GM21526 (cell line): ENCODE results near the gene RPL10.

Experiments
- ATAC-seq: cut with Tn5 transposase; IDR thresholded peaks from one replicate; pipeline ENCODE4 v1.9.1; 2021; ENCODE audit warnings: moderate library complexity; ENCODE audit not compliant: unreplicated experiment, low FRiP score

The RPL10 gene

DNA sequence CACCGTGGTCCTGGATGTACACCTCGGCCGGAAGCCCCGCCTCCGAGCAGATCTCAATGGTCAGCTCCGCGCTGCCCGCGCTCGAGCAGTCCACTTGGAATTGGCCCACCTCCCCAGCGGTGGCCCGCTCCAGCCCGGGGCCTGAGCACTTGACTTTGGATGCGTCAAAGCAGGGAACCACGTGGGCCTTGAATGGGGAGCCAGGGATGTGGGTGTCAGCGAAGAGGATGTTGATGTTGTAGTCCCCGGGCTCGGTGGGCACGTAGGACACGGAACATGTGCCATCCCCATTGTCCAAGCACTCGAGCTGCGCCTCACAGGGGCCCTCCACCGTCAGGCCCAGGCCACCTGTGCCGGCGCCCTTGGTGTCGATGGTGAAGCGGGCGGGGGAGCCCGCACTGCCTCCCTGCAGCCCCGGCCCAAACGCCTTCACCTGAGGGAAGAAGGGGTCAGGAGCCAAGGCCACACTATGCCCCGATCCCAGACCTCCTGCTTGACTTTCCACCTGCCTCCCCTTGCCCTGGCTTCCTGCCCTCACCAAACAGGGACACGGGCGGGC lies 37.9 kb upstream of the RPL10 start:
- no peak for ATAC-seq

DNA sequence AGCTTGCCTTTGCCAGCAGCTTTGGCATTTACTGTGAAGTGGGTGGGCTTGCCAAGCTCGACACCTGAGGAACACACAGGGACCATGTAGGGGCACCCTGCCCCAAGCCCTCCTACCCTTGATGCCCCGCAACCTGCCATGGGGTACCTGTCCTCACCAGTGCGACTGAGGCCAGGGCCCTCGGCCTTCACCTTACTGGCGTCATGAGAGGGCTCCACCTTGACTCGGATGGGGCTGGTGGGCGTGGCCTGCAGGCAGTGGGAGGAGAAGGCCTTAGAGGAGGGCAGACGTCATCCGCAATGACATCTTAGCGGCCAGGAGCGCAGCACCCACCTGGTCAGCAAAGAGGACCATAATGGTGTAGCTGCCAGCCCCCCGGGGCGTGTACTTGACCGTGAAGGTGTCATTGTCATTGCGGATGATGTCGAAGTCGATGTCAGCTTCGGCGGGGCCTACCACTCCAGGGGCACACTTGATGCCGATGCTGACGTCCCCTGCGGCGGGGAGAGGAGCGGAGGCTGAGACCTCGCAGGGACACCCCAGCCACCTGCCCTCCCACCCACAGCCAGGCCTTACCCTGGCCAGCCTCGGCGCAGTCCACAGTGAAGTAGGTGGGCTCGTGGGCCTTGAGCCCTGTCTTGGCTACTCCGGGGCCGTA lies 36.0 kb upstream of the RPL10 start:
- ATAC-seq = no peak

DNA sequence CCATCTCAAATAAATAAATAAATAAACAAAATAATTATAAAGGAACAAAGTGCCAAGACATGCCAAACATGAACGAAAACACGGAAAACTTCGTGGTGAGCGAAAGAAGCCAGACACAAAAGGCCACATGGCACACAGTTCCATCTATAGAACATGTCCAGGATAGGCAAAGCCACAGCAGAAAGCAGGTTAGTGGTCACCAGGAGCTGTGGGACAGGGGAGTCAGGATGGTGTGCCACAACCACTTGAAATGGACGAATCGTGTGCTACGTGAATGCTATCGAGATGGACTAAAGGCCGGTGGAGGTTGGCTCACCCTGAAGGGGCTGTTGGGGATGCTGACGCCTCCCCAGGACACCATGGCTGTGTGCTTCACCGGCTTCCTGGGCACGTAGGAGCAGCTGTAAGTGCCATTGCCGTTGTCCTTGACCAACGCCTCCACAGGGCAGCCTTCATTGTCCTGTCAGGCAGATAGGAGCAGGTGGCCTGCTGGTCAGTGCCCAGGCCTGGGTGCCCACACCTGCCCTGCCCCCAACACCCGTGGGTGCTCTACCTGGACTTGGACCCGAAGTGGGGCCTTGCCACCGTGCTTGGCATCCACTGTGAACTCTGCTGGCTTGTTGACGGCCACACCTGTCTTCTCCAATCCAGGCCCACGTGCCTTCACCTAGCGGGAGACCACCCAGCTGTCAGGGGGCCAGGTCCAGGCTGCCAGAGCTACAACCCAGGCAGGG lies 34.3 kb upstream of the RPL10 start:
- ATAC-seq = no peak

DNA sequence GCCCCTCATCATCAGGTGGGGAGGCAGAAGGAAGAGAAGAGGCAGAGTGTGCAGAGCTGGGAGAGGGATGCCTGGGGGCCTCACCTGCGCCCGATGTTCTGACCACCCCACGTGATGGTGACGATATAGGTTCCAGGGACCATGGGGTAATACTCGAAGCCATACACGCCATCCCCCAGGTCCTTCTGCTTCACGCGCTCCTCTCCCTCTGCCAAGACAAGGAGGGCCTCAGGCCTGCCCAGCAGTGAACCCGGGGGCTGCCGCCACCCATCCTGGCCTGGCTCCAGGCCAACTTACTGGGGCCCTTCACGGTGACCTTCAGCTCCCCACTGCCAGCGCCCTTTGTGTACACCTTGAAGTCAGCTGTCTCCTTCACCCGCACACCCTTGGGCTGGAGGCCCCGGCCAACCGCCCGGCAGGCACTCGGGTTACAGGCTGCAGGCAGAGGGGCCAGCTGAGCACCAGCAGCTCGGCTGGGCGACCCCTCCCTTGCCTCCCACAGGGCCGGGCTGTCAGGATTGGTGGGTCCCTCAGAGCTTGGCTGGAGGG lies 33.1 kb upstream of the RPL10 start:
- no peak for ATAC-seq

DNA sequence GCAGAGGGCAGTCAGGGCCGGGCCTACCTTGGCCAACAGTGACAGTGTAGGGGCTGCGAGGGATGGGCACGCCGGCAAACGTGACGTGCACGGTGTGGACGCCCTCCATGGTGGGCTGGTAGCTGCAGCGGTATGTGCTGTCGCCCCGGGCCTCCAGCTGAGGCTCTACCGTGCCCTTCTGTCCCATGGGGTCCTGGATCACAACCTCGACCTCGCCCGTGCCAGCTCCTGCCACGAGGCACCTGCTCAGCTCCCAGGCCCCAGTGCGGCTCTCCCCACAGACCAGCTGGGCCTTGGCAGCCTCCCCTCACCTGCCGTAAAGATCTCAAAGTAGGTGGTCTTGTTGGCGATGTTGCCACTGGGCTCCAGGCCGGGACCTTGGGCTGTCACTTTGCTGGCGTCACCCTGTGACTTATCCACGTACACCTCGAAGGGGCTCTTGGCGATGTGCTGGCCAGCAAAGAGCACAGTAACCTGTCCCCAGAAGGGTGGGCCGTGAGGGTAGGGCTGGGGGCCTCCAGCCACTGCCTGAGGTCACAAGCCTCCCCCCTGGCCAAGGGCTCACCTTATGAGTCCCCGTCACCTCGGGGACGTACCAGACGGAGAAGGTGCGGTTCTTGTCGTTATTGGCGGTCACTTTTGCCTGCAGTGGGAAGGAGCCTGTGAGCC lies 32.0 kb upstream of the RPL10 start:
- ATAC-seq = no peak

DNA sequence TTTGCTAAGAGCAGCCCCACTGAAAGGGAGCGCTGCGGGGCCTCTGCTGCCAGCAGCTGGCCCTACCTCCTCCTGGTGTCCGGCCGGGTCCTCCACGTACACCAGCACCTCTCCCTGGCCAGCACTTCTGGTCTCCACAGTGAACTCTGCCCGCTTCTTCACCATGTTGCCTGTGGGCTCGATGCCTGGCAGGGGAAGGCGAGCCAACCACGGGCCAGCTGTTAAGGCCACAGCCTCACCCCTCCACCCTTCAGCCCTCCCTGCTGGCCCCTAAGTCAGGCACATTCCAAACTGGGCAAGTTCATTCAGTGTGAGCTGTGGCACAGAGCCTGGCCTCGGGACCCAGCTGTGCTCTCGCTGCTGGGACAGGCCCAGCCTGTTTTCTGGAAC lies 31.5 kb upstream of the RPL10 start:
- ATAC-seq = no peak

DNA sequence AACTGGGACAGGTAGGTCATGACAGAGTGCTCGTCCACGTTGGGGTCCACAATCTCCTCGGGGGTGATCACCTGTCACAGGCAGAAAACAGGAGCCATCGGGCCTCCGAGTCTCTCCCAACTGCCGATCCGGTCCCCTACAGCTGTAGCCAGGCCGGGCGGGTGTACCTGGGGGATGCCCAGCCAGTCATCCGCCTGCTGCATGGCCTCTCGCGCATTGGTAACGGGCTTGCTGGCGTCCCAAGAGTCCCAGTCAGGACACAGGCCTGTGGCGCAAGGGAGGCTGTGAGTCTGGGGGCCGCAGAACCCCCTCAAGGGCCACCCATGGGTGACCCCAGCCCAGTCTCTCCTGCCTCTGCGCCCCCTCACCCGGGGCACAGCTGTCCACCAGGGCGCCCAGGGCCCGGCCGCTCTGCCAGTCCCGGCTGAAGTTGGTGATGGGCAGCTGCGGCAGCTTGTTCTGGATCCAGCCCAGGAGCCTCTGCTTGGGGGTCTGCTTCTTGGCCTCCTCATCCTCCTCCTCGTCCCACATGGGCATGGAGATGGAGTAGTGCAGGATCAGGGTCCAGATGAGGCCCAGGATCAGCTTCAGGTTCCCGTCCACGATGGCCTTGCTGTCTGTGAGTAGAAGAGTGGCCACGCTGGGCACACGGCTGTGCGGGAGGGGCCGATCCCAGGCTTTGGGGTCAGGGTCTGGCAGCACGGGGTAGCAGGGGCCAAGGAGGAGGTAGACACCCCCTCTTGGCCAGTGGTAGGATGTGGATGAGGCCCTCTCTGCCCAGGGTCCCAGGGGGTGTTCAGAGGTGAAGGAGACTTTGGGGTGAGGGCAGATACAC lies 30.5 kb upstream of the RPL10 start:
- no peak for ATAC-seq

DNA sequence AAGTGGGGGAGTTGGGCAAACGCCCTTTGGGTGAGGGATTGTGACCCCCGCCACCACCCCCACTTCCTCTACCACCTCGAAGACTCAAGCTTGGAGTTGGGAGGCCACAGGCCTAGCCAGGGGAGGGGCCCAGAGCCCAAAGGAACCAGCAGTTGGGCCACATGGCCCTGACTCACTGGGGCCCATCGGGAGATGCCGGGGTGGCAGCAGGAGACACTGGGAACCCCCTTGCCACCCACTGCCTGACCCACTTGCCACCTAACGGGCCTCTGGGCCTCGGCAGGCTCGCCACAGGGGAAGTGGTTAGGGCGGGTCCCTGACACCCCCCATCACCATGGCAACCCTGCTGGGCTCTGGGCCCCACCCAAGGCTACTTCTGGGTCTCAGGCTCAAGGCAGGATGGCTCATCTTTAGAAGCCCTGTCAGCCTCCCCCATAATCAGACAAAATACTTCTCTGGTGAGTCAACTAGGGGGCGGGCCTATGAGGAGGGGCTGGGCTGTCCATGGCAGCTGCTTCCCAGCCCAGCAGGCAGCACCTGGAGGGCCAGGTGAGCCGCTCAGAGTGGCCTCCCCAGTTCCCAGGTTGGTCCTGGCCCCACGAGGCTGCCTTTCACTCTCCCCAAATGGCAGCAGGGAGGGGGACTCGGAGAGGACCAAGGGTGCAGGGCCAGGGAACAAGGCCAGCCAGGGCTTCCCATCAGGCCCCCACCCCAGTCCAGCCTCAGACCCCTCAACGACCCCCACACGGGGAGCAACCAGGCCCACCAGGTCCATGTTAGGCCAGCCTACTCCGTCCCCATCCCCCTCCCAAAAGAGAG lies 29.3 kb upstream of the RPL10 start:
- ATAC-seq = no peak

DNA sequence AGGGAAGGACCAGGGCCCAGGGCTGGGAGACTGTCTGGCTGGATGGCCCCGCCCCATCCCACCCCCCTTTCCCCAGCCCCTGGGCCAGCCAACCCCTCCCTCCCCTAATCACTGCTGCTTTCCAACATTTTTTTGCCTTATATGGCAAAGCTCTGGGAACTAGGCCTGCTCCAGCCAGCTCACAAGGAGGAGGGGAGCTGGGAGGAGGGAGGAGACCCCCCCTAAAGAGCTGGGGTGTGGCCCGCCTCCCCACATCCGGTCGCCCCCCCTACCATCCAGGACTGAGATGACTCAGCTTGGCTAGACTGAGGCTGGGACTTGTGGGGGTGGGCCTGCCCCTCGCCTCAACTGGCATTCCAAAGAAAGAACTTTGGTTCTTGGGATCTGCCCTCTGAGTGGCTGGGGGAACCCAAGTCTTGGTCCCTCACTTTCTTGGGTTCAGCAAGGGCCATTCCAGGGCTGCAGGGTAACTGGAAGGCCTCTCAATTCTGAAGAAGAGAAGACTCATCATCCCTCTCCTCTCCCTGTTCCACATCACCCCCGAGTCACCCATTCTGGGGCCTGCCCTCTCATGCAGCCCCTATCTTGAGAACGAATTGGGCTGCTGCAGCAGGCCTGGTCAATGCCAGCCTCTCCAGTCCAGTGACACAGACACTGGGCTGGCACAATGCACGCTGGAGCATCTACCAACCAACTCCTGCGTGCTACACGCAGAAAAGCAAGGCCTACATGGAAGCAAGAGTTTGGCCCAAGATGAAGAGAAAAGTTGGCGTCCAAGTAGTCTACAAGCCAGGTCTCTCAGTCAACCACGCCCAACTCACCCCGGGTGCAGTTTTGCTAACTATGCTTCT lies 28.5 kb upstream of the RPL10 start:
- ATAC-seq = no peak

DNA sequence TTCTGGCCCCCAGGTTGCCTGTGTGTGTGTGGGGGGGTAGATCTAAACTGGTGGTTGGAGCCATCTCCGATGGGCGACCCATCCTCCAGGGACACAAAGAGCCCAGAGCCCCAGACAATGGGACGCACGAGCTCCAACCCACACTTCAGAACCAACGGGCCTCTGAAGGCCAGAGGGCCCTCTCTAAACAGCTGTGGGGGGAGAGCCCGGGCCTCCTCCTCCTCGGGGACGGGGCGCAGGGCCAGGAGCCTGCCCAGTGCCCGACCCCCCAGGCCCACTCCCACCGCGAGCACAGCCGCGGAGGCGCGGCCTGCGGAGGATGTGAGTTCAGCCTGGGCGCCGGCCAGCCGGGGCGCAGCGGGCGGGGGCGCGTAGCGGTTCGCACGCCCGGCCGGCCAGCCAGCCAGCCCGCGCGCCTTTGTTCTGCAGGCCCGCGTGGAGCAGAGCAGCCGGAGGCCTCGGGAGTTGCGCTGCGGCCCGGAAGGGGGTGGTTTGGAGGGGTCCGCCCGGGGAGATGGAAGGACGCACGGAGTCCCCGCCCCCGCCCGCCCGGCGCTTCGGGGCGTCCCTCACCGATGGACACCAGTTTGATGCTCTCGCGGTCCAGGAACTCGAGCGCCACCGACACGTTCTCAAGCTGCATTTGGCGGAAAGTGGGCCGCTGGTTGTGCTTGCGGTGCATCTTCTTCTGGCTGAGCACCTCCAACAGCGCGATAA lies 27.7 kb upstream of the RPL10 start:
- ATAC-seq = no peak

DNA sequence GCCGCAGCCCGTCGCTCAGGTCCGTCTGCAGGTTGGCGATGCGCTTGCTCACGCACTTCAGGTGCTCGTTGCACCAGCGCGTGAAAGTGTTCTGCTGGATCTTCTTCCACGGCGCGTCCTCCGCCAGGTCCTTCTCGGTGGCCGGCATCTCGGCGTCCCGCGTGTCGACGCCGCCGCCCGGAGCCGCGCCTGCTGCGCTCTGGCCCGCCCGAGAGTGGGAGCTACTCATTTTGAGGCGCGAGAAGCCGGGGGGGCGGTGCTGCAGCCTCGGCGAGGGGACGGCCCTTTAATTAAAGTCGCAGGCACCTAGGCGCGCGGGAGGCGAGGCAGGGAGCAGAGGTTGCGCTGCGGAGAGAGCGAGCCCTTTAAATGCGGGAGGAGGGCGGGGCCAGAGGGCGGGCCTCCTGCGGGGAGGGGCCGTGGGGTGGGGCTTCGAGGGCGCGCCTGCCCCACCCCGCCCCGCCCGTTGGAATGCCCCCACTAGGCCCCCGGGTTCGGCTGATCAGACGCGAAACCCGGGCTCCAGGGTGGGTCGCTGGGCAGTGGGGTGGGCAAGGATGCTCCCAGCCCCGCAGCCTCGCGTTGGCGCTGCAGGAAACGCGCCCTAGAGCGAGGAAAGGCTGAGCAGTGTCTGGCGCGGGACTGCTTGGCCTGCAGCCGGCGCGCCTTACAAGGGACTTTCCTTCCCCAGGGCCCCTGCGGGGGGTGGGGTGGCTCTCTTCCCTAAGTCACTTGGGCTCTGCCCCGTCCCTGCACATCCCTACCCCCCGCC lies 27.0 kb upstream of the RPL10 start:
- ATAC-seq = peak; percentile 47

DNA sequence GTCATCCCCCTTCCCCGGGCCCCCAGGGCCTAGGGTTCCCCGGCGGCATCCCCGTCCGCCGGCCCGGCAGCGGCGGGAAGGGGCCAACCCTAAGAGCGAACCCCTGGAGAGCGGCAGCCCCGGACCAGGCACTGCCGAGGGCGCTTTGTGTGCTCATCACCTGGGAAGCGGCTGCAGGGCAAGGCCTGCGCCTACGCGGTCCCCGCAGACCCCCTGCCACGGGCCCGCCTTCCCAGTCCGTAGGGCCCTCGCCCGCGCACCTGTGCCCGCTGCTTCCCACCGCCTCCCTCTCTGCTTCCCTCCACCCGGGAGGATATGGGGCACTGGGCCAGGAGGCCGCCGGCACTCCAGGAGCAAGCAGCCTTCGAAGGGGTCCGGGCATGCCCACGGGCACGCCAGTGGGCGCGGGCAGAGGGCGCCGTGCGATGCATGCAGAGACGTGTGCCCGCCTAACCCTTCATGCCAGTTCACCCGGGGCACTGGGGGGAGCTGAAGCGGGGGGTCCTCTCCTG lies 26.3 kb upstream of the RPL10 start:
- ATAC-seq = no peak

DNA sequence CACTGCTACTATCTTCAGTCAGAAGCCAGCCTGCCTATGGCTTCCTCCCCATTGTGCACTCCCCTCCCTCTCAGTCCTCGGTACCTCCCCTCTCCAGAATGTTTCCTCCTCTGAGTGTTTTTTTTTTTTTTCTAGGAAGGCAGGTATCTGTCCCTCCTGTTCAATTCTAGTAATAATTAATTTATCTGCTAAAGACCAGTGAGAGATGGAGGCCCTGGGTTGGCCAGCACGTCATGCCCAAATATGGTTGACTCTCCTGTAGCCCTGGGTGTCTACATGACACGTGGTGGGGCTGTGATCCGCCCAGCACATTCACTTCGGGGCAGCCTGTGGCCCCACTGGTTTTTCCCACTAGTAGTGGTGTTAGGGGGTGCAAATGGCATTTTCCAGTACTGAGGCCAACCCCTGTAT lies 25.6 kb upstream of the RPL10 start:
- ATAC-seq = no peak

DNA sequence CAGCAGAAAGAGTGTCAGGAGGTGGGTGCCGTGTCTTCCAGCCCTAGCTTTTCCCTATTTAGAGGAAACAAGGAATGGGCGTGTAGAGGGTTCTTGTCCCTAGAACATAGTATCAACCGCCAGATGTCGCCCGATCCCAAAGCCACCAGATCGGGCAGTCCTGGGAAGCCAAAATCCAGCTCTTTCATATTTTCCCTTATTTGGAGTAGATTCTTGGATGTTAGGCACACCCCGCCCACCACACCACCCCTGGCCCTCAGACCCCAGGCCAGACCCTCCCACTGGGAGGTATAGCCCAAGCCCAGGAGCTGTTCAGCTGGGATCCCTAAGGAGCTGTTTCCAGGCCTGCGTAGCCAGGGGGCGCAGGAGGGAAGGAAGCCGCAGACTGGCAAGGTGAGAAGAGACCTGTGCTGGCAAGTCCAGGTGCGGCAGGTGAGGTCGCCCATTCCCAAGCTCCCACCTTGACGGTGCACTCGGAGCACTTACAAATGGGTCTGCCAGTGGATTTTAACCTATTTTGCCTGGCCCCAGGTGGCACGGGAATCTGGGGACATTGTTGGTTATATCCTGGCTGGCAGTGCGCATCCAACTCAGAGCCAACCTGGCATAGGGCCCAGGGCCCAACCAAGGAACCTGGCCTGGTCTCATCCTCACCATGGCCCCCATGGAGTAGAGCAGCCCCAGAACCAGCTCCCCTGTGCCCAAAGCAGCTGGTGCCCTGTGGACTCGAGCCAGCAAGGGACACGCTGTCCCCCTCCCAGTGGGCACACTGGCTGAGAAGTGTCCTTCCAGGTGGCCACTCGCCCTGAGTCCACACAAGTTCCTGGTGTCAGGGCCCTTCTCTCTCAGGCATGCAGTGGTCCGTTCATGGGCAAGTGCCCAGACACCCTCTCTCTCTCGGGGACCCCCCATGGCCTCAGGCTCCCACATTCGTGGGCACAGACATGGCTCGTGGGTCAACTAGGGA lies 24.6 kb upstream of the RPL10 start:
- ATAC-seq = no peak

DNA sequence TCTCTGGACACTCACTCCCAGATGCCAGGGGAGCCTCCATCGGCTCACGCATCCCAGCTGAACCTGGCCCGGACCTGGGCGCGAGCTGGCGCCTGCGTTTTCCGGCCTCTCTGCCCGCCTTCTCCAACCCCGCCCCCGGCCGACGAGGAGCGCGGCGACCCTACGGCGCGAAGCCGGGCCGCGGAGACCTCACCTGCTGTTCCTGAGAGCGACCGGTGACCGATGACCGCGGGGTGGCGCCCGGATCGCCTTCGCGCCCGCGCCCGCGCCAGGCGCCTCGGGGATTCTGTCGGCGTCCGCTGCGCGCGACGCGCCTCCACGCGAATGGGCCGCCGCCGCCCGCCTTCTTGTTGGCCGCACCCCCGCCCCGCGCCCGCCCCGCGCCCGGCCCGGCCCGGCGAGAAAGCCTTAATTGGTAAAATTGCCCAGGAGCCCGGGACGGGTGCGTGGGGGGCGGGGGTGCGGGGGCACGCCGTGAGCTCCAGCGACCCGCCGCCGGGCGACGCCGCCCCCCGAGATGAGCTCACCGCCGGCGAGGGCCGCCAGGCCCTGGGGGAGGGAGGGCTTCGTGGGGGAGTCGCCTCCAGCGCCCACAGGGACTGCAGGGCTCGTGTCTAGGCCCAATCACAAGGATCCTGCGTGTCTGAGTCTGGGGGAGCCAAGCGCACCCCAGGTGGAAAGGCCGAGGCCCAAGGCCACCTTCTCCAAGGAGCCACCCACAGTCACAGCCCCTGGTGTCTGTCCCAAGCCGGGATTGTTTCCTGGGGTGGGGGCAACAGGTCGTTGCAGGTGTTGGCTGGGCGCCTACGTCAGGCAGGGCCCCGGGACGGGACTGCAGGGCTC lies 23.6 kb upstream of the RPL10 start, which contains the start of gene FLNA:
TSS of gene FLNA (minus strand) at position 322 of the 843 bp plus-strand sequence. CDS start 3,389 bp downstream, outside the sequence.
- no peak for ATAC-seq
